HEK293T (cell line): ENCODE results near the gene TVP23B.
"Not testable (repeated sequence)": the region's sequence is repeated elsewhere in the genome, so short reads cannot be mapped to it uniquely, and the experiment has no call there.

Experiments used
- CTCF ChIA-PET: fragments of 350-600 bp; formaldehyde crosslinking; extraction: SDS; loops from one replicate; lab custom pipeline; 2021; ENCODE audit warnings: antibody characterized with exemption, inconsistent platforms; lab: Yijun Ruan, JAX
- POLR2A ChIA-PET: fragments of 350-600 bp; formaldehyde crosslinking; extraction: SDS; loops from one replicate; lab custom pipeline; 2020; ENCODE audit warnings: antibody characterized with exemption, inconsistent platforms; lab: Yijun Ruan, JAX
- DNase-seq: peaks from one replicate; pipeline ENCODE4 v3.0.0; 2012; ENCODE audit warnings: mixed read lengths; ENCODE audit errors: extremely low spot score
- ARNT ChIP-seq: fragments of 450-650 bp; IDR thresholded peaks from 2 replicates; pipeline ENCODE4 v1.6.1; 2017; ENCODE audit warnings: mild to moderate bottlenecking
- BHLHE40 ChIP-seq: fragments of 450-650 bp; IDR thresholded peaks from 2 replicates; pipeline ENCODE4 v1.6.1; 2016; ENCODE audit warnings: mild to moderate bottlenecking, moderate library complexity, borderline replicate concordance
- CTBP1 ChIP-seq: fragments of 450-650 bp; IDR thresholded peaks from 2 replicates; pipeline ENCODE4 v1.6.1; 2016; ENCODE audit warnings: borderline replicate concordance
- ELF4 ChIP-seq: fragments of 450-650 bp; IDR thresholded peaks from 2 replicates; pipeline ENCODE4 v1.6.1; 2017; ENCODE audit warnings: antibody characterized with exemption
- FOXA1 ChIP-seq: fragments of 450-650 bp; IDR thresholded peaks from 2 replicates; pipeline ENCODE4 v1.6.1; 2016; ENCODE audit warnings: mild to moderate bottlenecking
- FOXK2 ChIP-seq: fragments of 450-650 bp; IDR thresholded peaks from 2 replicates; pipeline ENCODE4 v1.6.1; 2016; ENCODE audit warnings: mild to moderate bottlenecking
- FOXM1 ChIP-seq: fragments of 450-650 bp; IDR thresholded peaks from 2 replicates; pipeline ENCODE4 v1.6.1; 2017; ENCODE audit warnings: mild to moderate bottlenecking, borderline replicate concordance
- HDGF ChIP-seq: fragments of 450-650 bp; IDR thresholded peaks from 2 replicates; pipeline ENCODE4 v1.6.1; 2017; ENCODE audit warnings: antibody characterized with exemption, borderline replicate concordance
- L3MBTL2 ChIP-seq: fragments of 450-650 bp; conservative IDR thresholded peaks from 2 replicates; pipeline ENCODE4 v1.6.1; 2016; ENCODE audit warnings: mild to moderate bottlenecking
- LEF1 ChIP-seq: fragments of 450-650 bp; IDR thresholded peaks from 2 replicates; pipeline ENCODE4 v1.6.1; 2017; ENCODE audit warnings: mild to moderate bottlenecking, borderline replicate concordance
- NFRKB ChIP-seq: fragments of 450-650 bp; IDR thresholded peaks from 2 replicates; pipeline ENCODE4 v1.6.1; 2016; ENCODE audit warnings: mild to moderate bottlenecking, moderate library complexity
- SP1 ChIP-seq: fragments of 450-650 bp; IDR thresholded peaks from 2 replicates; pipeline ENCODE4 v1.6.1; 2017
- SUZ12 ChIP-seq: fragments of 450-650 bp; IDR thresholded peaks from 2 replicates; pipeline ENCODE4 v1.6.1; 2016; ENCODE audit warnings: mild to moderate bottlenecking
- TARDBP ChIP-seq: fragments of 450-650 bp; IDR thresholded peaks from 2 replicates; pipeline ENCODE4 v1.6.1; 2016
- ZNF384 ChIP-seq: fragments of 450-650 bp; IDR thresholded peaks from 2 replicates; pipeline ENCODE4 v1.6.1; 2016
- TF ChIP-seq, protein P1 (sequence below): fragments of 450-650 bp; IDR thresholded peaks from 2 replicates; pipeline ENCODE4 v1.6.1; 2016

Gene TVP23B

DNA sequence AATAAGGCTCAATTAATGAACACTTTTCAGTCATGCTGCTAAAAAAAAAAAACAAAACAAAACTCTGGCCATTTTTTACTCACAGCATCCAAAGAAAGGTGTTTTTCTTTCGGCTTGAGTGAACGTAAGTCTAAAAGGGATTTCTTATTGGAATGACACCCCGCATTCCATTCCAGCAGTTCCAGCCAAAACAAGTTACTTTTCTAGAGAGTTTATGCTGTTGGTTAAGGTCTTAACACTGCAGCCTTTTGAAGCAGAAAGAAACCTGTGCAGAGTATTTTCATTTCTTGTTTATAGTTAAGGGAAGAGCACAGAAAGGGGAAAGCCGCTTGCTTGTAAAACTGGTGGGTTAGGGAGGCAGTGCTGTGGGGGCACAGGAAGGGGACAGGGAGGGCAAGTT is 9.9 kb upstream of the TVP23B start:
- CTCF ChIA-PET, DNase-seq, POLR2A ChIA-PET: not testable (repeated sequence)

DNA sequence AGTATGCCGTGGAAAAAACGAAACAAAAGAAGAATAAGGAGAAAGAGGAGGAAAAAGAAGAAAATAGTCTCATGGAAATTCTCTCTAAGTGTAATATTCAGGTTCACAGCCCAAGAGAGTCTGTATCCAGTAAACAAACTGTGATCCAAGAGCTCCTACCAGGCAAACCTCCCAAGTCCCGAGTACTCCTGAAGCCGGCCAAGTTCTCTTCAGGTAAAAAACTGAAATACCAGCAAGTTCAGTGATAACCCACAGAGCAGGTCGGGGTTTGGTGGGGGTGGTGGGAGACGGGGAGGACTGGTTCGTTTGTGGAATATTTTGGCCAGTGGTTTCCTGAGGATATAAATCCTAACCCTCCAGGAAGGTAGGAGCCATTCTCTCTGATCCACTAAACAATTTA is 8.5 kb upstream of the TVP23B start:
- ChIA-PET POLR2A (no interaction called here), CTCF (no interaction called here)
- TF ChIP-seq BHLHE40 = no peak
- no peak for DNase-seq

DNA sequence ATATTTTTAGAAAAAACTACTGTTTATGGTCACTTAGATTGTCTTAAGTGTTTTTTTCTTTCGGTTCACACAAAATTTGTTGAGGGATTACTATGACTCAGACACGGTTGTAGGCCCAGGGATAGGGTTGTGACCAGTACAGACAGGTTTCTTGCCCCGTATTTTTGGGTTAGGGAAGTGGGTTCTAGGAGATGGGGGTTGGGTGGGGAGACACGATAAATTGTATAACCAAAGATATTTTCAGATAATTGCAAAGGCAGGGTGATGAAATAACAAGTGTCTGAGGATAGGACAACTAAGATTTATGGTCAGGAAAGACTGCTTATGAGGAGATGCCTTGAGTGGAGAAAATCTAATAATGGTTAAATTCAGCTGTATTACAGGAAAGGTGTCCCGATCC is 822 bp downstream of the TVP23B start:
- POLR2A ChIA-PET, CTCF ChIA-PET, DNase-seq: not testable (repeated sequence)

GRCh38 chr17:18785933-18786332 is 5.0 kb downstream of the TVP23B start:
- POLR2A ChIA-PET, CTCF ChIA-PET, DNase-seq: not testable (repeated sequence)

GRCh38 chr17:18786890-18787289 is 5.9 kb downstream of the TVP23B start:
- CTCF ChIA-PET, POLR2A ChIA-PET, DNase-seq: not testable (repeated sequence)

DNA sequence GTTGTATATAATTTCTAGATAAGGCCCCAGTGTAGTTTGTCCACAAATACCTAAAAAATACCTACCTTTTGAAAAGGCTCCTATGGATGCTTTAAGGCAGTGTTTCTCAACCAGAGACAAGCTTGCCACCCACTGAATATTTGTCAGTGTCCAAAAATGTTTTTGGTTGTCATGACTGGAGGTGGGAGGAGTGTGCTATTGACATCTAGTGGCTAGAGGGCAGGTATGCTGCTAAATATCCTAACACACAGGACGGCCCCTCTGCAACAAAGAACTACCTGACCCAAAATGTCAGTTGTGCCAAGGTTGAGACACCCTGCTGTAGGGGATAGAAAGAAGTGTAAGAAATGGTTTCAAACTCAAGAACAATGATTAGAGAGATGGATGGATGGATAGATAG is 10.4 kb downstream of the TVP23B start:
- CTCF ChIA-PET = interaction anchor here (1.3 kb wide), 1 partner anchor 165 kb away, joined by 9 read pairs; no protein-coding TSS in a partner anchor
- POLR2A ChIA-PET, DNase-seq: not testable (repeated sequence)

DNA sequence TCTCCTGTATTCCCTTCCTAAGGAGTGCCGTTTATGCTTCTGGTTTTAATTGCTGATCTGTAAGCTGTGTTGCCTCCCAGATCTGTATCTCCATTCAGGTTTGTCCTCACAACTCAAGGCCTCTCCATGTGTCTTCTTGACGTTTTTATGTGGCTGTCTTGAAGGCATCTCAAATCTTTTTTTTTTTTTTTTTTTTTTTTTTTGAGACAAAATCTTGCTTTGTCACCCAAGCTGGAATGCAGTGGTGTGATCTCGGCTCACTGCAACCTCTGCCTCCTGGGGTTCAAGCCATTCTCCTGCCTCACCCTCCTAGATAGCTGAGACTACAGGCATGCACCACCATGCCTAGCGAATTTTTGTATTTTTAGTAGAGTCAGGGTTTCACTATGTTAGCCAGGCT is 13.9 kb downstream of the TVP23B start:
- DNase-seq, CTCF ChIA-PET, POLR2A ChIA-PET: not testable (repeated sequence)

GRCh38 chr17:18796887-18797286 is 15.9 kb downstream of the TVP23B start:
- POLR2A ChIA-PET, CTCF ChIA-PET, DNase-seq: not testable (repeated sequence)

- CTCF ChIA-PET, POLR2A ChIA-PET, DNase-seq: not testable (repeated sequence)
Observed at GRCh38 chr17:18803458-18804245, 22.7 kb downstream of the TVP23B start.

DNA sequence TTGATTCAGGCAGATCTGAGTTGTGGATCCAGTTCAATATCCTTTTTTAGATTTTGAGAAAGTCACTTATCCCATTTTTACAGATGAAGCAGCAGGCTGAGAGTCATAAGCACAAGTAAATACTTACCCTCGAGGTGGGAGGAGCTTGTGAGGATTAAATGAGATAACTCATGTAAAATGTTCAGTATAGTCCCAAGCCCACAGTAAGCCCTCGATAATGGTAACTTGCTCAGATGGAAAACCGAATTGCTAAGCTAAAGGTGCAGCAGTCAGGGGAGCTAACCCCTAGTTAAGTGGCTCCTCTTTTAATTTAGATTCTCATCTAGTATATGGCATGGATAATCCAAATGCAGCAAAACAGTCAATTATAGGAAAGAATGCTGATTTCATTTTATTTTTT is 34.9 kb downstream of the TVP23B start:
- CTCF ChIA-PET, POLR2A ChIA-PET, DNase-seq: not testable (repeated sequence)

DNA sequence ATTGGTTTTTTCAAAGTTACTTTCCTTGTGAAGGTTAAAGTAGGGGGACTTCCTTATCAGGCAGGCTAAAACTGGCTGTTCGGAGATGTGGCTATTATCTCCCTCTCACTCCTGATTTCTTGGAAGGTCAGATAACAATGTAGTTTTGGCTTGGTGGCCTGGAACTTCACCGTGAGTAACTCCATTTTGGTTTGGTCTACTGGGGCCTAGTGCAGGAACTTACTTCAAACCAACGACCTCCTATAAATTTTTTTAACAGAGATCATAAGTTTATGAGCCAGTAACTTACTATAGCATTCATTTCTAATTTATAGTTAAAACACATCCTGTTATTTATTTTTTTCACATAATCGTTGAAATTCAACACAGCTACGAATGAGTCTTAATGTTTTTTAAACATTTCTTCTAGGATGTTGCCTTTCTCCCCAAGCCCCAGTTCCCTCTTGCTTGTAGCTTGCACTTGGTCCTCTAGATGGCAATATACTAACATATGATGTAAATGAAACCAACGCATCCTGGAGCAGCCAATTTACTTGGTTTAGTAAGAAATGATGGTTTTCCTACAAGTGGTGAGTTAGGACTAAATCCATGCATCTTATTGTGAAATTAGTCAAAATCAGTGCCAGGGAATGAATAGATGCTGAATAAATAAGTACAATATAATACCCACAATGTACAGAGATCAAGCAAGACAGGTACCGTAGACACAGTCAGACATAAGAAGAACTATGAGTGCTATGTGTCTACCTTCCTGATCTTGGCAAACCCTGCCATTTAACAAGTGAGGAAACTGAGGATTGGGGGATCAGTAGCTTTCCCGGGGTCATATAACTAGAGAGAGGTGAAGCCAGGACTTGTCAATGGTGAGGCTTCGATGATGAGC is 35.7 kb downstream of the TVP23B start:
- DNase-seq = peak; percentile 17
- POLR2A ChIA-PET = not testable (repeated sequence)
- CTCF ChIA-PET = interaction anchor here (1.2 kb wide), 1 partner anchor 144 kb away, joined by 4 read pairs; no protein-coding TSS in a partner anchor

- POLR2A ChIA-PET = not testable (repeated sequence)
Observed at GRCh38 chr17:18821430-18821829, 40.4 kb downstream of the TVP23B start.

GRCh38 chr17:18827613-18828012 is 46.6 kb downstream of the TVP23B start:
- POLR2A ChIA-PET, DNase-seq, CTCF ChIA-PET: not testable (repeated sequence)

More at GRCh38 chr17:18821430-18821829, 40.4 kb downstream of the TVP23B start:
- DNase-seq, CTCF ChIA-PET: not testable (repeated sequence)

GRCh38 chr17:18848501-18848900 is 67.5 kb downstream of the TVP23B start:
- no peak for DNase-seq
- POLR2A ChIA-PET = interaction anchor here (0.7 kb wide), 1 partner anchor 9 kb away, joined by 3 read pairs; the partner anchor contains the start of gene PRPSAP2
- TF ChIP-seq NFRKB = no peak
- TF ChIP-seq FOXM1 = no peak
- TF ChIP-seq, protein P1, sequence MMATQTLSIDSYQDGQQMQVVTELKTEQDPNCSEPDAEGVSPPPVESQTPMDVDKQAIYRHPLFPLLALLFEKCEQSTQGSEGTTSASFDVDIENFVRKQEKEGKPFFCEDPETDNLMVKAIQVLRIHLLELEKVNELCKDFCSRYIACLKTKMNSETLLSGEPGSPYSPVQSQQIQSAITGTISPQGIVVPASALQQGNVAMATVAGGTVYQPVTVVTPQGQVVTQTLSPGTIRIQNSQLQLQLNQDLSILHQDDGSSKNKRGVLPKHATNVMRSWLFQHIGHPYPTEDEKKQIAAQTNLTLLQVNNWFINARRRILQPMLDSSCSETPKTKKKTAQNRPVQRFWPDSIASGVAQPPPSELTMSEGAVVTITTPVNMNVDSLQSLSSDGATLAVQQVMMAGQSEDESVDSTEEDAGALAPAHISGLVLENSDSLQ = no peak
- no peak for TF ChIP-seq L3MBTL2
- TF ChIP-seq TARDBP = no peak
- TF ChIP-seq FOXK2 = no peak
- no peak for TF ChIP-seq CTBP1
- no peak for TF ChIP-seq ARNT
- TF ChIP-seq ZNF384 = no peak
- no peak for TF ChIP-seq ELF4
- TF ChIP-seq SUZ12 = no peak
- TF ChIP-seq BHLHE40 = no peak
- TF ChIP-seq FOXA1 = no peak
- no peak for TF ChIP-seq HDGF
- TF ChIP-seq SP1 = no peak
- TF ChIP-seq LEF1 = no peak
- CTCF ChIA-PET = no interaction called here
